Endodermal cell (in vitro differentiated cells): Measurements from ENCODE around the gene GRHL1. TPM values are rescaled to one million over a fixed set of nuclear protein-coding genes. Genes with fewer than 3 reads are reported as not detected.

ENCODE experiments used
- DNase-seq: peaks from one replicate; pipeline ENCODE4 v3.0.0-alpha.2; 2017
- H3K27ac ChIP-seq: 2 replicates; pipeline ENCODE4 v1.5.1; 2013; ENCODE audit warnings: mild to moderate bottlenecking, low read depth, low read length, moderate library complexity
- H3K27me3 ChIP-seq: 2 replicates; pipeline ENCODE4 v1.6.1; 2013; ENCODE audit warnings: mild to moderate bottlenecking, low read length, moderate library complexity; ENCODE audit not compliant: insufficient read depth, control insufficient read depth, poor library complexity, severe bottlenecking
- H3K36me3 ChIP-seq: 2 replicates; pipeline ENCODE4 v1.7.0; 2013; ENCODE audit warnings: mild to moderate bottlenecking, low read length, moderate library complexity; ENCODE audit not compliant: control insufficient read depth, insufficient read depth
- H3K4me1 ChIP-seq: one replicate; pipeline ENCODE4 v1.7.0; 2013; ENCODE audit warnings: low read length; ENCODE audit not compliant: control insufficient read depth, insufficient read depth
- H3K4me3 ChIP-seq: 2 replicates; pipeline ENCODE4 v1.5.1; 2013; ENCODE audit warnings: mild to moderate bottlenecking, low read length, moderate library complexity
- H3K9ac ChIP-seq: 2 replicates; pipeline ENCODE4 v1.6.1; 2013; ENCODE audit warnings: mild to moderate bottlenecking, low read length, moderate library complexity; ENCODE audit not compliant: poor library complexity, severe bottlenecking; ENCODE audit errors: extremely low read depth
- H3K9me3 ChIP-seq: 2 replicates; pipeline ENCODE4 v1.6.1; 2013; ENCODE audit warnings: mild to moderate bottlenecking, low read length, moderate library complexity; ENCODE audit not compliant: control insufficient read depth
- H3K27ac Mint-ChIP-seq: 2 replicates; pipeline ENCODE4 v1.8.0; 2020; ENCODE audit warnings: mixed read lengths
- H3K27me3 Mint-ChIP-seq: 2 replicates; pipeline ENCODE4 v1.8.0; 2021; ENCODE audit warnings: mild to moderate bottlenecking, mixed read lengths; ENCODE audit not compliant: insufficient read depth
- H3K36me3 Mint-ChIP-seq: 2 replicates; pipeline ENCODE4 v1.8.0; 2020; ENCODE audit warnings: low read depth, mixed read lengths
- H3K4me1 Mint-ChIP-seq: 2 replicates; pipeline ENCODE4 v1.8.0; 2020; ENCODE audit warnings: mixed read lengths
- H3K4me3 Mint-ChIP-seq: 2 replicates; pipeline ENCODE4 v1.8.0; 2020; ENCODE audit warnings: mild to moderate bottlenecking, moderate library complexity, mixed read lengths
- H3K9me3 Mint-ChIP-seq: 2 replicates; pipeline ENCODE4 v1.8.0; 2020; ENCODE audit warnings: mild to moderate bottlenecking, mixed read lengths
- WGBS, 2 experiments: methylation state at CpG; one replicate each; pipeline versions ENCODE4 v1.1.5 to v1.1.7; 2013; ENCODE audit warnings: missing lambda C conversion rate in 2 of 2, mixed read lengths in 1 of 2; ENCODE audit not compliant: insufficient coverage in 1 of 2, insufficient read length in 1 of 2; 5-methylcytosine and 5-hydroxymethylcytosine counted together
- total RNA-seq, 2 donors: library from RNA; stranded (reverse); fragmentation: NEBNext Ultra II Directional in 1 of 2; extraction: Animal tissue kit (Norgen Biotek cat#: 25700) in 1 of 2; gene quantifications; 2 replicates in 1 of 2; 3 replicates in 1 of 2; pipeline ENCODE4 v1.2.1, GENCODE V29; 2021
- TF ChIP-seq, protein P1 (sequence below): fragments of 200-600 bp; sonication (generic); conservative IDR thresholded peaks from 2 replicates; pipeline ENCODE4 v1.5.0; 2021; ENCODE audit warnings: antibody characterized with exemption, mild to moderate bottlenecking

GRHL1 gene
- total RNA-seq, 2 donors from 2014 or later, result 2.7 to 2.9 TPM

DNA sequence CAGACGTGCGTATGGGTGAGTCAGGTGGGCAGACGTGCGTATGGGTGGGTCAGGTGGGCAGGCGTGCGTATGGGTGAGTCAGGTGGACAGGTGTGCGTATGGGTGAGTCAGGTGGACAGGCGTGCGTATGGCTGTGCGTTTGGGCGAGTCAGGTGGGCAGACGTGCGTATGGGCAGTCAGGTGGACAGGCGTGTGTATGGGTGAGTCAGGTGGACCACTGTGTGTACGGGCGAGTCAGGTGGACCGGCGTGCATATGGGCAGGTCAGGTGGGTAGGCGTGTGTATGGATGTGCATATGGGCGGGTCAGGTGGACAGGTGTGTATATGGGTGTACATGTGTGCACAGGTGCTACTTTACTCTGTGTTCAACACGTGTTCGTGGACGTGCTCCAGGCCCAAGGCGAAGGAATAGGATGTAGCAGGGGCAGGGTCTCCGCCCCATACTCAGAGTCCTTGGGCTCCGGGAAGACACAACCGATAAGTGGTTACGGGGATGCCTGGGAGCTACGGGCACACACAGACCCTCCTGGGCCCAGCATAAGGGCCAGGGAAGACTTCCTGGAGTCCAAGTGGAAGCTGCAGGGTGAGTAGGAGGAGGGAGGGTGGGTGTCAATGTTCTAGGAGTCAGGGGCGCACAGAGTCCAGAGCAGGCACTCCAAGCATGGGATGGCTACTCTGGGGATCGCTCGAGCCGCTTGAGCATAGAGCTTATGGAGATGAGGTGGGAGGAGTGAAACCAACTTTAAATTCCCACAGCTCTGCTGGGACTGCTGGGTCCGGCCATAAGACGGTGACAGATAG, 64.7 kb downstream of the GRHL1 start:
- Mint-ChIP-seq H3K36me3 (no peaks in the 10 kb centered on the region), H3K4me3 (no peak overlapping the region), H3K9me3 (no peaks in the 10 kb centered on the region), H3K27ac (no peak overlapping the region), H3K27me3 (no peaks in the 10 kb centered on the region), H3K4me1 (no peaks in the 10 kb centered on the region)
- Histone ChIP-seq H3K9ac (no peak overlapping the region), H3K4me3 (no peak overlapping the region), H3K9me3 (no peaks in the 10 kb centered on the region), H3K36me3 (no peaks in the 10 kb centered on the region), H3K27ac (no peak overlapping the region), H3K27me3 (no peaks in the 10 kb centered on the region), H3K4me1 (no peaks in the 10 kb centered on the region)
- no peak for DNase-seq
- TF ChIP-seq, protein P1, sequence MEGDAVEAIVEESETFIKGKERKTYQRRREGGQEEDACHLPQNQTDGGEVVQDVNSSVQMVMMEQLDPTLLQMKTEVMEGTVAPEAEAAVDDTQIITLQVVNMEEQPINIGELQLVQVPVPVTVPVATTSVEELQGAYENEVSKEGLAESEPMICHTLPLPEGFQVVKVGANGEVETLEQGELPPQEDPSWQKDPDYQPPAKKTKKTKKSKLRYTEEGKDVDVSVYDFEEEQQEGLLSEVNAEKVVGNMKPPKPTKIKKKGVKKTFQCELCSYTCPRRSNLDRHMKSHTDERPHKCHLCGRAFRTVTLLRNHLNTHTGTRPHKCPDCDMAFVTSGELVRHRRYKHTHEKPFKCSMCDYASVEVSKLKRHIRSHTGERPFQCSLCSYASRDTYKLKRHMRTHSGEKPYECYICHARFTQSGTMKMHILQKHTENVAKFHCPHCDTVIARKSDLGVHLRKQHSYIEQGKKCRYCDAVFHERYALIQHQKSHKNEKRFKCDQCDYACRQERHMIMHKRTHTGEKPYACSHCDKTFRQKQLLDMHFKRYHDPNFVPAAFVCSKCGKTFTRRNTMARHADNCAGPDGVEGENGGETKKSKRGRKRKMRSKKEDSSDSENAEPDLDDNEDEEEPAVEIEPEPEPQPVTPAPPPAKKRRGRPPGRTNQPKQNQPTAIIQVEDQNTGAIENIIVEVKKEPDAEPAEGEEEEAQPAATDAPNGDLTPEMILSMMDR, result no peak
- 91 to 94% methylated on average over 29 to 35 of the region's 35 CpGs for WGBS, 2 experiments

DNA sequence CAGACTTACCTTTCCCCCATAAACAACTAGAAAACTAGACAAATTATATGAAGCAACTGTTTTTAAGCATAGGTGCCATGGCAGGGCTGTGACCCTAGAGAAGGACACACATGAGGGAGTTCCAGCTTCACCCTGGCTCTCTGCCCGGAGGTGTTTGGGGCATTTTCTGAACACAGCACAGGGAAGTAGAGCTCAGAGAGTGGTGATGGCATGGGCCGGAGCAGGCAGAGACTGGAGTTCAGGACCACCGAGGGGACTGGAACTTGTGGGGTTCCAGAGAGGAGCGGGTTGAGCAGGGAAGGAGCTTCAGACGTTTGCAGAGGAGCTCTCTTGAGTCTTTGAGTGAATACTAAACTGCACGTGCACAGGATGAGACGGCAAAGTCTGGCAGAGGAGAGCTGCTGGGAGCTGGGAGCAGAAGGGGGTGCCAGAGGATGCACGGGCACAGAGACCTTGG, 65.3 kb downstream of the GRHL1 start:
- 89 to 96% methylated on average over 3 to 8 of the region's 8 CpGs for WGBS, 2 experiments
- peaks cover 3% of the 10 kb centered on the region for H3K4me1 Mint-ChIP-seq
- Histone ChIP-seq H3K27ac (no peak overlapping the region), H3K36me3 (no peaks in the 10 kb centered on the region), H3K9me3 (no peaks in the 10 kb centered on the region), H3K27me3 (no peaks in the 10 kb centered on the region), H3K4me1 (no peaks in the 10 kb centered on the region), H3K9ac (no peak overlapping the region), H3K4me3 (no peak overlapping the region)
- TF ChIP-seq, protein P1, result no peak
- no peak overlapping the region for H3K4me3 Mint-ChIP-seq
- H3K9me3 Mint-ChIP-seq, result no peaks in the 10 kb centered on the region
- H3K36me3 Mint-ChIP-seq, result no peaks in the 10 kb centered on the region
- H3K27me3 Mint-ChIP-seq, result no peaks in the 10 kb centered on the region
- no peak for DNase-seq
- no peak overlapping the region for H3K27ac Mint-ChIP-seq

DNA sequence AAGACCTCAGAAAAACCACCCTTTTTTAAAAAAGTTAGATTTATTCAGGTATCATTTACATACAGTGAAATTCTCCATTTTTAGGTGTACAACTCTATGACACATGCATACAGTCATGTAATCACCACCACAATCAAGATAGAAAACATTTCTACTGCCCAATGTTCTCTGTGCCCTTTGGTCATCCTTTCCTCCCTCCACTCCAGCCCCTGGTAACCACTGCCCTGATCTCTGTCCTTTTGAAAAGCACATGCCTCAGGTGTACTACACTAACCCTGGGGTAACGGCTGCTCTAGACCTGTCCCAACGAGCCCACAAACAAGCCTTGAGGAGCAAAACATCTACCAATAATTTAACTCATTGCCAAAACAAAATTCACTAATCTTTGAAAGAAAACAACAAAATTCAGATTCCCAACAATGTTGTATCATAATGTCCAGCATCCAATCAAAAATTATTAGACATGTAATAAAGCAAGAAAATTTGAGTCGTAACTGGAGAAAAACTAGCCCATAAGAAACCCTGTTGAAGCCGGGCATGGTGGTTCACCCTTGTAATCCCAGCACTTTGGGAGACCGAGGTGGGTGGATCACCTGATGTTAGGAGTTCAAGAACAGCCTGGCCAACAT, 65.9 kb downstream of the GRHL1 start:
- no peak overlapping the region for H3K27ac ChIP-seq
- TF ChIP-seq, protein P1, result no peak

More for the DNA sequence above, 65.9 kb downstream of the GRHL1 start:
- no peaks in the 10 kb centered on the region for H3K9me3 ChIP-seq
- Mint-ChIP-seq H3K36me3 (no peaks in the 10 kb centered on the region), H3K4me1 (peaks cover 3% of the 10 kb centered on the region), H3K27ac (no peak overlapping the region), H3K9me3 (no peaks in the 10 kb centered on the region), H3K27me3 (no peaks in the 10 kb centered on the region), H3K4me3 (no peak overlapping the region)
- no peak overlapping the region for H3K9ac ChIP-seq
- no peaks in the 10 kb centered on the region for H3K27me3 ChIP-seq
- no peak overlapping the region for H3K4me3 ChIP-seq
- DNase-seq, result no peak
- no peaks in the 10 kb centered on the region for H3K4me1 ChIP-seq
- no peaks in the 10 kb centered on the region for H3K36me3 ChIP-seq
- 91 to 95% methylated on average over 5 of the region's 5 CpGs for WGBS, 2 experiments
